H7 (cell line): ENCODE data around the gene EPHB2. TPM values are rescaled to one million over a fixed set of nuclear protein-coding genes. Genes with fewer than 3 reads are reported as not detected.

Source experiments
- DNase-seq: peaks from one replicate; pipeline ENCODE4 v3.0.0; 2012
- H3K27me3 ChIP-seq: 2 replicates; pipeline ENCODE4 v1.6.0; 2011; ENCODE audit warnings: mild to moderate bottlenecking, low read length; ENCODE audit not compliant: control insufficient read depth, insufficient read depth
- H3K36me3 ChIP-seq: replicated peaks from 2 replicates; pipeline ENCODE4 v1.5.1; 2011; ENCODE audit warnings: low read length; ENCODE audit not compliant: control insufficient read depth, insufficient read depth
- H3K4me3 ChIP-seq: 2 replicates; pipeline ENCODE4 v1.5.1; 2011; ENCODE audit warnings: low read depth, mild to moderate bottlenecking, control low read depth, low read length, moderate library complexity; ENCODE audit not compliant: insufficient read depth
- total RNA-seq: library from RNA; depleted of rRNA; stranded (reverse); fragments of >200 nt; shearing (Covaris generic); gene quantifications from 2 replicates; pipeline ENCODE4 v1.2.3, GENCODE V29; 2014

Gene EPHB2
- total RNA-seq, 1 experiment from 2014 or later: 14.8 TPM

GRCh38 chr1:22880174-22880601, 169.5 kb downstream of the EPHB2 start:
- Histone ChIP-seq H3K4me3 (no peak overlapping the region), H3K36me3 (no peaks in the 10 kb centered on the region), H3K27me3 (no peaks in the 10 kb centered on the region)
- no peak for DNase-seq

- no peak overlapping the region for H3K4me3 ChIP-seq
- H3K36me3 ChIP-seq: no peaks in the 10 kb centered on the region
- peak; percentile 56 for DNase-seq
- no peaks in the 10 kb centered on the region; the same call in 1 of the 2 replicates for H3K27me3 ChIP-seq
These were observed 172.8 kb downstream of the EPHB2 start for GRCh38 chr1:22883406-22883805.

GRCh38 chr1:22884806-22885530, 174.3 kb downstream of the EPHB2 start:
- DNase-seq: no peak
- no peaks in the 10 kb centered on the region; the same call in 1 of the 2 replicates for H3K27me3 ChIP-seq
- no peak overlapping the region for H3K4me3 ChIP-seq
- H3K36me3 ChIP-seq: no peaks in the 10 kb centered on the region

- no peak for DNase-seq
- no peaks in the 10 kb centered on the region; the same call in 1 of the 2 replicates for H3K27me3 ChIP-seq
- H3K4me3 ChIP-seq: no peak overlapping the region
- no peaks in the 10 kb centered on the region for H3K36me3 ChIP-seq
These were observed 175.6 kb downstream of the EPHB2 start for GRCh38 chr1:22886211-22886610.

GRCh38 chr1:22887491-22887890, 176.9 kb downstream of the EPHB2 start:
- no peak overlapping the region for H3K4me3 ChIP-seq
- no peaks in the 10 kb centered on the region; the same call in 1 of the 2 replicates for H3K27me3 ChIP-seq
- H3K36me3 ChIP-seq: no peaks in the 10 kb centered on the region
- DNase-seq: no peak

- H3K36me3 ChIP-seq: no peaks in the 10 kb centered on the region
- H3K27me3 ChIP-seq: no peaks in the 10 kb centered on the region; the same call in 1 of the 2 replicates
- H3K4me3 ChIP-seq: no peak overlapping the region
- DNase-seq: no peak
These were observed 177.9 kb downstream of the EPHB2 start for GRCh38 chr1:22888320-22889075.

- Histone ChIP-seq H3K27me3 (no peaks in the 10 kb centered on the region; the same call in 1 of the 2 replicates), H3K36me3 (no peaks in the 10 kb centered on the region), H3K4me3 (no peak overlapping the region)
- peak; percentile 69 for DNase-seq
These were observed 178.7 kb downstream of the EPHB2 start for GRCh38 chr1:22889213-22889827.

GRCh38 chr1:22892789-22893188, 182.2 kb downstream of the EPHB2 start:
- no peak for DNase-seq
- no peak overlapping the region for H3K4me3 ChIP-seq
- no peaks in the 10 kb centered on the region for H3K27me3 ChIP-seq
- no peaks in the 10 kb centered on the region for H3K36me3 ChIP-seq

GRCh38 chr1:22893292-22893691, 182.7 kb downstream of the EPHB2 start:
- Histone ChIP-seq H3K36me3 (no peaks in the 10 kb centered on the region), H3K27me3 (no peaks in the 10 kb centered on the region), H3K4me3 (no peak overlapping the region)
- DNase-seq: no peak

- no peaks in the 10 kb centered on the region for H3K36me3 ChIP-seq
- no peak overlapping the region for H3K4me3 ChIP-seq
- DNase-seq: no peak
- H3K27me3 ChIP-seq: no peaks in the 10 kb centered on the region
These were observed 184.7 kb downstream of the EPHB2 start for GRCh38 chr1:22895357-22895756.

- H3K27me3 ChIP-seq: no peaks in the 10 kb centered on the region
- no peak for DNase-seq
- H3K36me3 ChIP-seq: no peaks in the 10 kb centered on the region
- no peak overlapping the region for H3K4me3 ChIP-seq
These were observed 185.5 kb downstream of the EPHB2 start for GRCh38 chr1:22896184-22896583.

GRCh38 chr1:22900451-22900850, 189.8 kb downstream of the EPHB2 start:
- DNase-seq: no peak
- Histone ChIP-seq H3K4me3 (no peak overlapping the region), H3K27me3 (no peaks in the 10 kb centered on the region), H3K36me3 (no peaks in the 10 kb centered on the region)

GRCh38 chr1:22903113-22903512, 192.5 kb downstream of the EPHB2 start:
- no peak overlapping the region for H3K4me3 ChIP-seq
- H3K27me3 ChIP-seq: no peaks in the 10 kb centered on the region
- no peaks in the 10 kb centered on the region for H3K36me3 ChIP-seq
- no peak for DNase-seq

- no peaks in the 10 kb centered on the region for H3K36me3 ChIP-seq
- no peak overlapping the region for H3K4me3 ChIP-seq
- H3K27me3 ChIP-seq: no peaks in the 10 kb centered on the region
- DNase-seq: no peak
These were observed 196.3 kb downstream of the EPHB2 start for GRCh38 chr1:22906968-22907367.

GRCh38 chr1:22907528-22907927, 196.9 kb downstream of the EPHB2 start:
- Histone ChIP-seq H3K36me3 (no peaks in the 10 kb centered on the region), H3K4me3 (no peak overlapping the region), H3K27me3 (no peaks in the 10 kb centered on the region)
- no peak for DNase-seq
